Esophagus (tissue), 2 donors: ENCODE results near the gene UBE2R2. TPM values are rescaled to one million over a fixed set of nuclear protein-coding genes. Genes with fewer than 3 reads are reported as not detected.
"Not testable (repeated sequence)": the region's sequence is repeated elsewhere in the genome, so short reads cannot be mapped to it uniquely, and the experiment has no call there.

Experiments used
- H3K27ac ChIP-seq, 2 donors: one replicate each; pipeline ENCODE4 v1.5.1; 2013; ENCODE audit warnings: low read depth in 2 of 2, mild to moderate bottlenecking in 2 of 2, inconsistent platforms in 1 of 2, low read length in 1 of 2, moderate library complexity in 1 of 2
- H3K27me3 ChIP-seq, 2 donors: one replicate each; pipeline ENCODE4 v1.6.1; 2013; ENCODE audit warnings: low read length in 2 of 2, control low read depth in 1 of 2, mild to moderate bottlenecking in 1 of 2; ENCODE audit not compliant: insufficient read depth in 2 of 2, control insufficient read depth in 1 of 2
- H3K36me3 ChIP-seq, 2 donors: one replicate each; pipeline ENCODE4 v1.6.1; 2013; ENCODE audit warnings: low read length in 1 of 2; ENCODE audit not compliant: control insufficient read depth in 2 of 2, insufficient read depth in 2 of 2
- H3K4me1 ChIP-seq, 2 donors: one replicate each; pipeline ENCODE4 v1.6.1; 2013; ENCODE audit warnings: low read length in 1 of 2; ENCODE audit not compliant: control insufficient read depth in 2 of 2, insufficient read depth in 2 of 2
- H3K4me3 ChIP-seq, 2 donors: one replicate each; pipeline ENCODE4 v1.5.1; 2013; ENCODE audit warnings: low read length in 2 of 2, mild to moderate bottlenecking in 2 of 2, low read depth in 1 of 2, moderate library complexity in 1 of 2
- H3K9me3 ChIP-seq, 2 donors: one replicate each; pipeline ENCODE4 v1.6.1; 2013; ENCODE audit warnings: mild to moderate bottlenecking in 2 of 2, low read depth in 1 of 2, low read length in 1 of 2, moderate library complexity in 1 of 2; ENCODE audit not compliant: control insufficient read depth in 2 of 2, insufficient read depth in 1 of 2
- WGBS, 2 donors: extraction: QIAGEN DNeasy Blood & Tissue Kit; methylation state at CpG; one replicate each; pipeline ENCODE4 v1.1.7; 2013; 5-methylcytosine and 5-hydroxymethylcytosine counted together
- polyA plus RNA-seq, 2 donors: library from polyadenylated mRNA; stranded (reverse); fragments of 200-250 nt; gene quantifications; one replicate each; pipeline ENCODE4 v1.2.3, GENCODE V29; 2013
- donor health status: healthy with polysubstance abuse.
- donor health status: Bipolar disorder and iron deficiency.

UBE2R2 gene
- polyA plus RNA-seq, 2 donors, result 16.5 to 16.6 TPM

- 92 to 93% methylated on average over 17 of the region's 17 CpGs for WGBS, 2 donors
- H3K4me1 ChIP-seq, result not testable (repeated sequence)
Observed at GRCh38 chr9:33829641-33830230, 12.8 kb downstream of the UBE2R2 start.

GRCh38 chr9:33835625-33836260, 18.8 kb downstream of the UBE2R2 start:
- H3K27ac ChIP-seq, result peak overlapping the region in 1 of 2 donors; percentile 74
- 69 to 78% methylated on average over 11 of the region's 11 CpGs for WGBS, 2 donors
- no peaks in the 10 kb centered on the region for H3K9me3 ChIP-seq
- H3K4me1 ChIP-seq, result peaks cover 0 to 3% of the 10 kb centered on the region in 2 donors
- no peaks in the 10 kb centered on the region for H3K27me3 ChIP-seq
- no peak overlapping the region for H3K4me3 ChIP-seq
- H3K36me3 ChIP-seq, result no peaks in the 10 kb centered on the region

More at GRCh38 chr9:33829641-33830230, 12.8 kb downstream of the UBE2R2 start:
- not testable (repeated sequence) for H3K27me3 ChIP-seq, H3K36me3 ChIP-seq, H3K27ac ChIP-seq, H3K9me3 ChIP-seq, H3K4me3 ChIP-seq

- WGBS, 2 donors, result 41 to 55% methylated on average over 2 of the region's 2 CpGs
- H3K27me3 ChIP-seq, H3K9me3 ChIP-seq, H3K36me3 ChIP-seq, H3K4me3 ChIP-seq, H3K4me1 ChIP-seq: not testable (repeated sequence)
- peak overlapping the region in 1 of 2 donors; percentile 74 for H3K27ac ChIP-seq
Observed at GRCh38 chr9:33836261-33836660, 19.3 kb downstream of the UBE2R2 start.

GRCh38 chr9:33837138-33837537, 20.2 kb downstream of the UBE2R2 start:
- Histone ChIP-seq H3K9me3 (no peaks in the 10 kb centered on the region), H3K36me3 (no peaks in the 10 kb centered on the region), H3K27me3 (no peaks in the 10 kb centered on the region), H3K27ac (peak overlapping the region in 1 of 2 donors; percentile 33), H3K4me3 (no peak overlapping the region), H3K4me1 (peaks cover 0 to 3% of the 10 kb centered on the region in 2 donors)
- 81 to 90% methylated on average over 4 of the region's 4 CpGs for WGBS, 2 donors

- H3K36me3 ChIP-seq, result no peaks in the 10 kb centered on the region
- 36% methylated on average over 2 of the region's 2 CpGs for WGBS, 2 donors
- H3K27ac ChIP-seq, result no peak overlapping the region
- no peak overlapping the region for H3K4me3 ChIP-seq
- no peaks in the 10 kb centered on the region for H3K9me3 ChIP-seq
- H3K27me3 ChIP-seq, result no peaks in the 10 kb centered on the region
- peaks cover 0 to 3% of the 10 kb centered on the region in 2 donors for H3K4me1 ChIP-seq
Observed at GRCh38 chr9:33840381-33840780, 23.4 kb downstream of the UBE2R2 start.

- Histone ChIP-seq H3K4me1 (peaks cover 0 to 2% of the 10 kb centered on the region in 2 donors), H3K27me3 (no peaks in the 10 kb centered on the region), H3K36me3 (no peaks in the 10 kb centered on the region), H3K9me3 (no peaks in the 10 kb centered on the region), H3K4me3 (no peak overlapping the region), H3K27ac (no peak overlapping the region)
- WGBS, 2 donors, result 88 to 89% methylated on average over 5 of the region's 5 CpGs
Observed at GRCh38 chr9:33843312-33843961, 26.5 kb downstream of the UBE2R2 start.

- H3K27me3 ChIP-seq, result no peaks in the 10 kb centered on the region
Observed at GRCh38 chr9:33846231-33846630, 29.3 kb downstream of the UBE2R2 start.

GRCh38 chr9:33847894-33848205, 30.9 kb downstream of the UBE2R2 start:
- H3K4me1 ChIP-seq, H3K36me3 ChIP-seq, H3K4me3 ChIP-seq, H3K9me3 ChIP-seq, H3K27me3 ChIP-seq: not testable (repeated sequence)
- WGBS, 2 donors, result 93% methylated on average over 3 of the region's 3 CpGs
- peak overlapping the region in 1 of 2 donors; percentile 4 for H3K27ac ChIP-seq

More at GRCh38 chr9:33846231-33846630, 29.3 kb downstream of the UBE2R2 start:
- 81 to 85% methylated on average over 4 of the region's 4 CpGs for WGBS, 2 donors
- H3K36me3 ChIP-seq, result no peaks in the 10 kb centered on the region
- H3K4me1 ChIP-seq, result peaks cover 0 to 2% of the 10 kb centered on the region in 2 donors
- H3K9me3 ChIP-seq, result no peaks in the 10 kb centered on the region
- no peak overlapping the region for H3K4me3 ChIP-seq
- no peak overlapping the region for H3K27ac ChIP-seq

GRCh38 chr9:33850267-33850629, 33.3 kb downstream of the UBE2R2 start:
- no peaks in the 10 kb centered on the region for H3K9me3 ChIP-seq
- no peaks in the 10 kb centered on the region for H3K36me3 ChIP-seq
- no peaks in the 10 kb centered on the region for H3K27me3 ChIP-seq
- peaks cover 2 to 3% of the 10 kb centered on the region in 2 donors for H3K4me1 ChIP-seq
- no peak overlapping the region for H3K4me3 ChIP-seq
- WGBS, 2 donors, result 69 to 73% methylated on average over 4 of the region's 4 CpGs
- H3K27ac ChIP-seq, result no peak overlapping the region

GRCh38 chr9:33850677-33851076, 33.7 kb downstream of the UBE2R2 start:
- Histone ChIP-seq H3K27me3 (no peaks in the 10 kb centered on the region), H3K27ac (no peak overlapping the region), H3K4me1 (peaks cover 2 to 3% of the 10 kb centered on the region in 2 donors)

More at GRCh38 chr9:33850677-33851076, 33.7 kb downstream of the UBE2R2 start:
- no peaks in the 10 kb centered on the region for H3K9me3 ChIP-seq
- H3K36me3 ChIP-seq, result no peaks in the 10 kb centered on the region
- no peak overlapping the region for H3K4me3 ChIP-seq
